K562 (cell line): Measurements from ENCODE around the gene PLAC9.

ENCODE experiments used
- CTCF ChIP-seq, 3 experiments: IDR thresholded peaks in 2 of 3; conservative IDR thresholded peaks in 1 of 3; 2 replicates each; pipeline ENCODE4 v1.5.1; 2011 to 2012; ENCODE audit warnings: low read length in 3 of 3, mild to moderate bottlenecking in 3 of 3, control low read depth in 2 of 3, improper control_type of control experiment in 1 of 3, inconsistent platforms in 1 of 3, low read depth in 1 of 3, mixed read lengths in 1 of 3, moderate library complexity in 1 of 3; ENCODE audit not compliant: insufficient read depth in 2 of 3
- FOS ChIP-seq: IDR thresholded peaks from 3 replicates; pipeline ENCODE4 v1.6.1; 2011; ENCODE audit not compliant: insufficient read length; ENCODE audit errors: extremely low read depth
- JUNB ChIP-seq: fragments of 450-650 bp; formaldehyde crosslinking; conservative IDR thresholded peaks from 2 replicates; pipeline ENCODE4 v1.4.0; 2020; ENCODE audit warnings: mild to moderate bottlenecking
- ZFP36 ChIP-seq: fragments of 150-350 bp; IDR thresholded peaks from 2 replicates; pipeline ENCODE4 v1.6.1; 2018; ENCODE audit warnings: low read length, low read depth; ENCODE audit not compliant: partially characterized antibody

DNA sequence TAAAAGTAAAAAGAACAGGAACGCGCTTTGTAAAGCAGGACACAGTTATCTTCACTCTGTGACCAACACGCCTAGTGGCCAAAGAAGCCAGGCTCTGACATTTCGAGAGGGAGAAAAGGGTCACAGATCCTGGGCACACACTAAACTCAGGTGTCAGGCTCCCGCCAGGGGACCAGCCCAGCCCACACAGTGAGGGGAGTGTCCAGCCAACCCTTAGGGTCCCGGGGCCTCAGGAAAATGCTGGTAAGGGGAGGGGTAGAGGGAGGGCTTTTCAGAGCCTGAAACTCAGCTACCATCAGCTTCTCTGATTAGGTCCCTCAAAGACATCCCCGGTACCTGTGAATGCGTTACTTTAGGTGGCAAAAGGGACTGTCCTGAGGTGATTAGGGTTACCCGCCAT, 56.2 kb downstream of the PLAC9 start:
- no peak for TF ChIP-seq CTCF (IDR thresholded peaks at IDR 0.05 in 2 of 3, conservative IDR thresholded peaks at IDR 0.05 in 1 of 3; ENCODE audit: insufficient read depth in 2 of 3, low read depth in 1 of 3, low read length in 3 of 3)
- TF ChIP-seq JUNB (CRISPR knock-in tag): no peak
- TF ChIP-seq ZFP36: no peak
- TF ChIP-seq FOS: no peak
